Hypothalamus (tissue), 51 donors: ENCODE results near the gene BORCS6.

Experiments used
- DNase-seq, 51 donors: peaks; one replicate each; lab custom pipeline; 2025; lab: John Stamatoyannopoulos, UW

Gene BORCS6

DNA sequence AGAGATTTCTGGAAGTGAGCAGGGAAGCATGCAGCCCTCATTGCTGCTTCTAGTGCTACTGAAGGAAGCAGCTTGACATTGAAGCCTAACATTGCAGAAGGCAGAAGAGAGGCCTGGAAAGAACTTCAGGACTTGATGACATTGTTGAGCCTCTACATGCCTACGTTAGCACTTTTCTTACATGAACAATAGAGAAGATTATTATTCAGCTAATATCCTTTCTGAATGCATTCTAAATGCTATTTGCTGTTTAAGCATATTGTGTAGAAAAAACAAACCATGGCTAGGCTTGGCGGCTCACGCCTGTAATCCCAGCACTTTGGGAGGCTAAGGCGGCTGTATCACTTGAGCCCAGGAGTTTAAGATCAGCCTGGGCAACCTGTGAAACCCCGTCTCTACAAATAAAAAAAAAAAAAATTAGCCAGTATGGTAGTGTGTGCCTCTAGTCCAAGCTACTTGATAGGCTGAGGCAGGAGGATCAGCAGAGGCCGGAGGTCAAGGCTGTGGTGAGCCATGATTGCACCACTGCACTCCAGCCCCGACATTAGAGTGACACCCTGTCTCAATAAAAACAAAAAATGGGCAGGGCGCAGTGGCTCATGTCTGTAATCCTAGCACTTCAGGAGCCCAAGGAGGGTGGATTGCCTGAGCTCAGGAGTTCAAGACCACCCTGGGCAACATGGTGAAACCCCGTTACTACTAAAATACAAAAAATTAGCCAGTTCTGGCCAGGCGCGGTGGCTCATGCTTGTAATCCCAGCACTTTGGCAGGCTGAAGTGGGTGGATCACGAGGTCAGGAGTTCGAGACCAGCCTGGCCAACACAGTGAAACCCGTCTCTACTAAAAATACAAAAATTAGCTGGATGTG, 22.6 kb upstream of the BORCS6 start:
- no peak for DNase-seq

DNA sequence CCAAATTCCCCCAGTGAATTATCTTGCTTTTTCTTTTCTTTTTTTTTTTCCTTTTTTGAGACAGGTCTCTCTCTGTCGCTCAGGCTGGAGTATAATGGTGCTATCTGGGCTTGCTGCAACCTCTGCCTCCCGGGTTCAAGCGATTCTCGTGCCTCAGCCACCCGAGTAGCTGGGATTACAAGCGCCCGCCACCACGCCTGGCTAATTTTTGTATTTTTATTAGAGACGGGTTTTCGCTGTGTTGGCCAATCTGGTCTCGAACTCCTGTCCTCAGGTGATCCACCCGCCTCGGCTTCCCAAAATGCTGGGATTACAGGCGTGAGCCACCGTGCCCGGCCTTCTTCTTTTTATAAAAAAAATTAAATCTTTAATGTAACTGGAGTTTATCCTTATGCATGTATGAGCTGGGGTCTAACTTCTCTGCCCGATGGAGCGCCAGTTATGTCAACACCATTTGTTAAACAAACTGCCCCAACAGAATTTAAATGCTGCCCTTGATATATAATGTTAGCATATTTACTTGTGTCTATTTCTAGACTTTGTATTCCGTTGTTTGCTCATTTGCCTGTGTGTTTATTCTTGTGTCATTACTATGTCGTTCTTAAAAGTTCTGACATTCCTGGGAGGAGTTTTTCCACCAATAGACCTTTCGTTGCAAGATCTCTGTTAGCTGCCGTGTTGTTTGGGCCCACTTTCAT, 20.9 kb upstream of the BORCS6 start:
- no peak for DNase-seq

DNA sequence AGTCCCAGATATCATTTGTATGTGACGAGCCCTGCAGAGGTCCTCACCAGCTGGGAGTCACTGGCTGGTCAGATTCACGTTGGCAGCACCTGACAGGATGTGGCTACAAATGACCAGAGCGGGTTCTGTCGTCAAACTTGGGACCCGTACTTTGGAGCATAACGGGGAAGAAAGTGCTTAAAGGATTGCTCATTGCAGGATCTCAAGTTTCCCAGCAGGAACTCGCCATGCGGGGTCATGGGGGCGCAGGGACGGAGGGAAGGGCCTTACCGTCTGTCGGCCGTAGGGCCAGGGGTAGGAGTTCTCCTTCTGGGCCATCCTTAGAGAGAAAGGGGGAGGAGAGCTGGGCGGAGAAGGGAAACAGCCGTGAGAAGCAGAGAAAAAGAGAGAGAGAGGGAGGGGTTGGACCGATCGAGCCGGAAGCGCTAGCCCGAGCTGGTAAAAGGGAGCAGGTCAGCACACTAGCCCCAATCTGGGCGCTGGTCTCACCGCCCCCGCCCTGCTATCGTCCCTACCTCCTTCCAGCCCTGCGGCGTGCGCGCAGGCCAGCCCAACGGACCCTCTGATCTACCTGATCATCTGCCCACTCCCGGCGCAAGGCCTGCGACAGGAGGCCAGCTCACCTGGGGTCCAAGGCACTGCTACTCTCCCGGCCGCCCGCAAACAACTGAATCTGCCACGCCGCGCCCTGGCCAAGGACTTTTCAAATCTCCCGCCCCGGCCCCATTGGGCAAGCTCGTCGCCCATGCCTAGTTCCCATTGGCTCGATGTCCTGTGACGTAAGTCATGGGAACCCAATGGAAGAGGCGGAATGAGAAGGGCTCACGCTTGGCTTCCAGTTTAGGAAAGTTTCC, 20.2 kb upstream of the BORCS6 start, which contains the start of gene AURKB:
TSS of gene AURKB (minus strand) at position 669 of the 854 bp plus-strand sequence. CDS start at position 318, 351 bp downstream.
- peak in 50 of 51 donors; percentile 14 to 93 (median 78) for DNase-seq

DNA sequence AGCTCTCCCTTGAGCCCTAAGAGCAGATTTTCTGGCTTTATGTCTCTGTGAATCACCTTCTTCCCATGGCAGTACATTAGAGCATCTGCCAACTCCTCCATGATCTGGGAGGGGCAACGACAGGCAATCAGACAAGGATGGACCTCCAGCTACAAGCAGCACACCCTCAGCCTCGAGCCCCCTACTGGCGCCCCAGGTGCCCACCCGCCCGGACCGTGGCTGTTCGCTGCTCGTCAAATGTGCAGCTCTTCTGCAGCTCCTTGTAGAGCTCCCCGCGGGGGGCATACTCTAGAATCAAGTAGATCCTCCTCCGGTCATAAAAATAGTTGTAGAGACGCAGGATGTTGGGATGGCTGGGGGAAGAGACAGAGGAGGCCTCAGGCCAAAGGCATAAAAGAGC, 16.6 kb upstream of the BORCS6 start:
- no peak for DNase-seq

DNA sequence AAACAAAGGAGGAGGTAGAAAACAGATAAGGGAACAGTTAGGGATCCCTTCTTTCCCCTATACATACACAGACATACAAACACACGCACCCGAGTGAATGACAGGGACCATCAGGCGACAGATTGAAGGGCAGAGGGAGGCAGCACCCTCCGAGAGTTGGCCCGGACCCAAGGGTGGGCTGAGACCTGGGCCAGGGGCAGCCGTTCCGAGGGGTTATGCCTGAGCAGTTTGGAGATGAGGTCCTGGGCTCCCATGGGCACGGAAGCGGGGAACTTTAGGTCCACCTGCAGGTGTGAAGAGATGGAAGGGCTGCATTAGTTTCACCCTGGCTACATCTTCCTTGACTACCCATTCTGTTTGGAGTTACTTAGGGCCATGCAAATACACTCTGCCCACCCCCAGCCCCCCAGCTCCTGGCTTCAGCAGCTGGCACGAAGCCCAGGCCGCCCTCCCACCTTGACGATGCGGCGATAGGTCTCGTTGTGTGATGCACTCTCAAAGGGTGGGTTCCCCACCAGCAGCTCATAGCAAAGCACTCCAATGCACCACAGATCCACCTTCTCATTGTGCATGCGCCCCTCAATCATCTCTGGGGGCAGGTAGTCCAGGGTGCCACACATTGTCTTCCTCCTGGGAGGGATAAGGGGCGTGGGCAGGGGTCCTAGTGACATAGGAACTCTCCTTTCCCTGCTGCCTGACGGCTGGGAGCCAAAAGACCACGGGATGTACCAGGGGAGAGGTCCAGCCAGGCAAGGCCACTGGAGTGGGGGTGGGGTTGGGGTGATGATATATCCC, 15.0 kb upstream of the BORCS6 start:
- DNase-seq: no peak

- DNase-seq: peak in 50 of 51 donors; percentile 40 to 98 (median 85)
Observed at GRCh38 chr17:8192070-8192815, 2.3 kb upstream of the BORCS6 start.

GRCh38 chr17:8190506-8190905, 526 bp upstream of the BORCS6 start:
- DNase-seq: no peak

DNA sequence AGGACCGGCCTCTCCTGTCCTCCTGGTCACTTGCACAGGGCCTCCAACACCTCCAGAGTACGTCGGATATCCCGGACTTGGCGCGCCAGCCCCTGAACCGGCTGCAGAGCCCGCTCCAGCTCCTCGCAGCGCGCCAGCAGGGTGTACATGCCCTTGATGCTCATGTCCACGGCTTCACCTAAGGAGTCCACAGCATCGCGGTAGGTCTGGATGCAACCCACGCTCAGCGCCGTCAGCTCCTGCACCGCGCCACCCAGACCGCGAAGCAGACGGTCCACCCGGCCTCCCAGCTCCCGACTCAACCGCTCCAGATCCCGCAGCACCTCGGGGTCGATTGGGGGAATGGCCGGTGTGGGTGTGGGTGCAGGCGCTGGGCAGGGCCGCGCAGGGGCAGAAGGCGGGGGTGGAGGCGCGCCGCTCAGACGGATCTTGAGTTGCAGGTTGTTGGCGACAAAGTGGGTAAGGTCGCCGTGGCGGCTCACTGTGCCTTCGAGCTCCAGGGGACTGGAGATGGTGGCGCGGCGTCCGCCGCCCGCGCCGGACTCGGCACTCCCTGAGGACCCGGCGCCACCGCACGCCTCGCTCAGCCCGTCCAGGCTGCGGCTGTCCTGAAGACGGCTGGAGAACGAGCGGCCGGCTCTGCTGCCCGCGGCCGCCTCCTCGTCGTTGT, 804 bp downstream of the BORCS6 start:
- peak in 9 of 51 donors; percentile 18 to 49 (median 26) for DNase-seq

- peak in 5 of 51 donors; percentile 10 to 31 (median 16) for DNase-seq
Observed at GRCh38 chr17:8188263-8188839, 1.6 kb downstream of the BORCS6 start.

- peak in 50 of 51 donors; percentile 15 to 91 (median 68) for DNase-seq
Observed at GRCh38 chr17:8187517-8188262, 2.3 kb downstream of the BORCS6 start.

DNA sequence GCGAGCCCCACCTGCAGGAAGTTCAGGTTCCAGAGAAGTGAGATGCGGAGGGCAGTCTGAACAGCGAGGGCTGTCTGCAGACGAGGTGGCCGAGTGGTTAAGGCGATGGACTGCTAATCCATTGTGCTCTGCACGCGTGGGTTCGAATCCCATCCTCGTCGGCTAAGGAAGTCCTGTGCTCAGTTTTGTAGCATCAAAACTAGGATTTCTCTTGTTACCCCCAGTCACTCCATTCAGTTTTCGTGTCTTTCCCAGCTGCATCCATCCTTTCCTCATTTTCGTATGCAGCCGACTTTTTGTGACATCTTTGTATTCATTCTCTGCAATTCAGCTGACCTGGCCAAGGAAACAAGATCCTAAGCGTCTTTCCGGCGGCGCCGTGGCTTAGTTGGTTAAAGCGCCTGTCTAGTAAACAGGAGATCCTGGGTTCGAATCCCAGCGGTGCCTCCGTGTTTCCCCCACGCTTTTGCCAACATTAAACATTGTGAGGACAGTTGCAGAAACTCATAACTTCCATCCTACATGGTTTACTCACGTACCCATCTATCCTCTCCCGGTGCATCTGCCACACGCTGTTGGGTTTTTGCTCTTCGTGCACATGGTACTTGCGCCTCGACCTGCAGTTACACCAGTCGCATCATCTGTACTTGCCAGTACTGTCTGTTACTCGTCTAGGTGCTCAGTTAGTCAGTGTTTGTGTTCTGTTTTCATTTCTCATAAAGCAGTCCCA, 3.0 kb downstream of the BORCS6 start:
- DNase-seq: peak in 50 of 51 donors; percentile 43 to 97 (median 86)

DNA sequence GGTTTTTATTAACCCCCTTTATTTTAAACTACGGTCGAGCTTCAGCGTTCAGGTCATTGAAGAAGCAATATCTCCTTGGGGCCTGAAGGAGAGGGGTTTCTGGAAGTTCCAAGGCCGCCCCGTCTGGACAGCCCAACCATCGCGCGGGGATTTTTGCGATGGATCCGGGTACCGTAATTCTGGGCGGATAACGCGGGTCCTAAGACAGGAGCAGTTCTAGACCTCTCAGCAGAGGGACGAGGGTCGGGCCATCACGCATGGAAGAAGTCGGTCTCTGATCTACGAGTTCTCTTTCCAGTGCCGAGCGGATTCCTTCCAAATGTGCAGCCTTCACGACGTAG, 3.6 kb downstream of the BORCS6 start:
- DNase-seq: peak in 3 of 51 donors; percentile 57 to 69 (median 68)

DNA sequence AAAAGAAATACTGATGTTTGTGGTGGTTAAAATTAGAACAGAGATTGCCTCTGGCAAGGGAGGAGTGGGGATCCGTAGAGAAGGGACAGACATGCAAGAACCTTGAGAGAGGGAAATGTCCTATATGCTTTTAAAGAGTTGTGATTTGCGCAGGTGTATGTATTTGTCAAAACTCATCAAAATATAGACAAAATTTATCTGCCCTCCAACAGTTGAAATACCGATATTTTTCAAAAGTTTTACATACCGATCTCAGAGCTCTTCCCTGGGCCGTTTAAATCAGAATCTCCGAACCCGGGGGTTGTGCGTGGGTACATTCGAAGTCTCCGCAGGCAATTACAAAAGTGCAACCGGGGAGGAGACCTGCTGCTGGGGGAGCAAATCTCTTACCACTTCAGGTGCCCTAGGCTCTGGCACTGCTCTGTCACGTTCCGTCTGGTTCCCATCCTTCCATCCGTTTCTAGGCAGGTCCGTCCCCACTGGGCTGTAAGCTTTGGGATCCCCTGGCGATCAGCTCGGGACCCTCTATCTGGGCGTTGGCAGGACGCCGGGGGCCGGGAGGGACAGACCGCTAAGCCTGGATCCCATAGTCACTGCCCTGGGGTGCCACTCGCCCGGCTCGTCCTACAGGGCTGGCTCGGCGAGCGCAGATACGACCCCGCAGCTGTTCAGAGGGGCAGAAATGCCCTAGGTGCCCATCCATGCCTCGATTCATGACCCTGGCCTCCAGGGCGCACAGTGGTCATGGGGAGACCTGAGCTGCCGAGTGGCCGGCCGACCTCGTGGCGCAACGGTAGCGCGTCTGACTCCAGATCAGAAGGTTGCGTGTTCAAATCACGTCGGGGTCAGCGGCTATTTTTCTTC, 4.2 kb downstream of the BORCS6 start:
- peak; percentile 55 to 91 (median 80) for DNase-seq

GRCh38 chr17:8176998-8177731, 12.8 kb downstream of the BORCS6 start:
- no peak for DNase-seq
